MG63 (cell line): ENCODE measurements around the gene EMP2. TPM values are rescaled to one million over a fixed set of nuclear protein-coding genes. Genes with fewer than 3 reads are reported as not detected.

Experiments used
- DNase-seq: peaks from one replicate; pipeline ENCODE4 v3.0.0-alpha.2; 2020
- H3K27me3 ChIP-seq: fragments of 250-450 bp; sonication (Bioruptor Pico); 2 replicates; pipeline ENCODE4 v1.5.1; 2020; ENCODE audit warnings: mild to moderate bottlenecking, moderate library complexity
- H3K36me3 ChIP-seq: fragments of 250-450 bp; sonication (Bioruptor Pico); 2 replicates; pipeline ENCODE4 v1.5.1; 2020; ENCODE audit warnings: mild to moderate bottlenecking, moderate library complexity
- H3K4me3 ChIP-seq: fragments of 250-450 bp; sonication (Bioruptor Pico); 2 replicates; pipeline ENCODE4 v1.5.1; 2020; ENCODE audit warnings: mild to moderate bottlenecking, moderate library complexity
- H3K9me3 ChIP-seq: fragments of 250-450 bp; sonication (Bioruptor Pico); 2 replicates; pipeline ENCODE4 v1.5.1; 2020; ENCODE audit warnings: mild to moderate bottlenecking, moderate library complexity
- total RNA-seq: library from RNA; depleted of rRNA; stranded (reverse); fragments of >200 nt; shearing (Covaris generic); gene quantifications from 2 replicates; pipeline ENCODE4 v1.2.3, GENCODE V29; 2014; ENCODE audit warnings: low replicate concordance; rRNA removed

Gene EMP2
- total RNA-seq, 1 experiment from 2014 or later: 22.5 TPM

- H3K4me3 ChIP-seq: no peak overlapping the region
- DNase-seq: no peak
- H3K9me3 ChIP-seq: peaks cover 10% of the 10 kb centered on the region; the same call in 1 of the 2 replicates
- no peaks in the 10 kb centered on the region for H3K36me3 ChIP-seq
- H3K27me3 ChIP-seq: no peaks in the 10 kb centered on the region
Observed at GRCh38 chr16:10497132-10498101, 83.0 kb downstream of the EMP2 start.

GRCh38 chr16:10495031-10495345 is 85.4 kb downstream of the EMP2 start:
- DNase-seq: no peak
- peaks cover 10% of the 10 kb centered on the region; the same call in 1 of the 2 replicates for H3K9me3 ChIP-seq
- H3K4me3 ChIP-seq: no peak overlapping the region
- H3K36me3 ChIP-seq: no peaks in the 10 kb centered on the region
- no peaks in the 10 kb centered on the region for H3K27me3 ChIP-seq

- DNase-seq: no peak
- Histone ChIP-seq H3K27me3 (no peaks in the 10 kb centered on the region), H3K4me3 (no peak overlapping the region), H3K36me3 (no peaks in the 10 kb centered on the region), H3K9me3 (peaks cover 10% of the 10 kb centered on the region; the same call in 1 of the 2 replicates)
Observed at GRCh38 chr16:10494343-10495030, 85.9 kb downstream of the EMP2 start.

GRCh38 chr16:10493276-10493675 is 87.1 kb downstream of the EMP2 start:
- Histone ChIP-seq H3K4me3 (no peak overlapping the region), H3K36me3 (no peaks in the 10 kb centered on the region), H3K9me3 (peaks cover 10% of the 10 kb centered on the region; the same call in 1 of the 2 replicates), H3K27me3 (no peaks in the 10 kb centered on the region)
- no peak for DNase-seq

- DNase-seq: no peak
- no peaks in the 10 kb centered on the region for H3K27me3 ChIP-seq
Observed at GRCh38 chr16:10490141-10490540, 90.3 kb downstream of the EMP2 start.

GRCh38 chr16:10485698-10486382 is 94.6 kb downstream of the EMP2 start:
- Histone ChIP-seq H3K9me3 (0 out of 2 replicates have a peak, but pooled peaks cover 2% of the 10 kb centered on the region), H3K36me3 (peaks cover 2% of the 10 kb centered on the region; the same call in 1 of the 2 replicates), H3K27me3 (no peaks in the 10 kb centered on the region), H3K4me3 (no peak overlapping the region)
- DNase-seq: no peak

More at GRCh38 chr16:10490141-10490540, 90.3 kb downstream of the EMP2 start:
- Histone ChIP-seq H3K36me3 (no peaks in the 10 kb centered on the region), H3K9me3 (peaks cover 11% of the 10 kb centered on the region; the same call in 1 of the 2 replicates), H3K4me3 (no peak overlapping the region)

- DNase-seq: no peak
- Histone ChIP-seq H3K36me3 (peaks cover 2% of the 10 kb centered on the region; the same call in 1 of the 2 replicates), H3K9me3 (0 out of 2 replicates have a peak, but pooled peaks cover 2% of the 10 kb centered on the region), H3K27me3 (no peaks in the 10 kb centered on the region), H3K4me3 (no peak overlapping the region)
Observed at GRCh38 chr16:10485159-10485558, 95.2 kb downstream of the EMP2 start.

- no peak for DNase-seq
- H3K36me3 ChIP-seq: peaks cover 11% of the 10 kb centered on the region
- no peaks in the 10 kb centered on the region for H3K27me3 ChIP-seq
- H3K4me3 ChIP-seq: no peak overlapping the region
- H3K9me3 ChIP-seq: 0 out of 2 replicates have a peak, but pooled peaks cover 3% of the 10 kb centered on the region
Observed at GRCh38 chr16:10480151-10480550, 100.2 kb downstream of the EMP2 start.

Other genes starting within 250 kb of the EMP2 start
- gene ATF7IP2, start 194.5 kb downstream of the EMP2 start, total RNA-seq: 8.6 and 43.4 TPM in 2 replicates
- not detected in 2 replicates for gene TEKT5, start 114.3 kb upstream of the EMP2 start, total RNA-seq
- 45.2 and 57.5 TPM in 2 replicates for gene NUBP1, start 163.2 kb upstream of the EMP2 start, total RNA-seq
- not detected in 2 replicates for gene TVP23A, start 238.2 kb upstream of the EMP2 start, total RNA-seq